Measurements from ENCODE around the gene NIPAL3.
A peak's percentile ranks its signal among the peaks of the same experiment; 100 is the strongest.
"Not testable (repeated sequence)": the region's sequence is repeated elsewhere in the genome, so short reads cannot be mapped to it uniquely, and the experiment has no call there.

The NIPAL3 gene

GRCh38 chr1:24492935-24493334, 77.3 kb downstream of the NIPAL3 start:
- DNase-seq: not testable (repeated sequence)

- no peak for DNase-seq
Measured at GRCh38 chr1:24493785-24494184, 78.2 kb downstream of the NIPAL3 start.

- no peak for DNase-seq
Measured at GRCh38 chr1:24498589-24498988, 83.0 kb downstream of the NIPAL3 start.

- DNase-seq: no peak
Measured at GRCh38 chr1:24500448-24501048, 84.9 kb downstream of the NIPAL3 start.

GRCh38 chr1:24501371-24502064, 85.9 kb downstream of the NIPAL3 start:
- peak in 1 of 2 experiments; percentile 55 for DNase-seq

GRCh38 chr1:24502065-24502708, 86.6 kb downstream of the NIPAL3 start:
- DNase-seq: peak; percentile 82 to 85

GRCh38 chr1:24502709-24503058, 87.1 kb downstream of the NIPAL3 start, which contains the start of gene RCAN3:
TSS of gene RCAN3 (plus strand) at chr1:24502836. CDS start at chr1:24514373, 11,537 bp downstream.
- DNase-seq: peak; percentile 88 to 93

GRCh38 chr1:24503059-24503751, 87.6 kb downstream of the NIPAL3 start:
- DNase-seq: peak; percentile 63 to 66

- DNase-seq: peak in 1 of 2 experiments; percentile 58
Measured at GRCh38 chr1:24503870-24504523, 88.4 kb downstream of the NIPAL3 start.

- no peak for DNase-seq
Measured at GRCh38 chr1:24504560-24504959, 89.0 kb downstream of the NIPAL3 start.

GRCh38 chr1:24505816-24506215, 90.2 kb downstream of the NIPAL3 start:
- no peak for DNase-seq

GRCh38 chr1:24506691-24507381, 91.2 kb downstream of the NIPAL3 start:
- no peak for DNase-seq

GRCh38 chr1:24507405-24507804, 91.8 kb downstream of the NIPAL3 start:
- DNase-seq: peak in 1 of 2 experiments; percentile 33

GRCh38 chr1:24508911-24509310, 93.3 kb downstream of the NIPAL3 start:
- no peak for DNase-seq

- no peak for DNase-seq
Measured at GRCh38 chr1:24513706-24514105, 98.1 kb downstream of the NIPAL3 start.

- DNase-seq: no peak
Measured at GRCh38 chr1:24514946-24515345, 99.3 kb downstream of the NIPAL3 start.

- not testable (repeated sequence) for DNase-seq
Measured at GRCh38 chr1:24515671-24516209, 100.1 kb downstream of the NIPAL3 start.

GRCh38 chr1:24516506-24516905, 100.9 kb downstream of the NIPAL3 start:
- no peak for DNase-seq

GRCh38 chr1:24517898-24518297, 102.3 kb downstream of the NIPAL3 start:
- no peak for DNase-seq

- not testable (repeated sequence) for DNase-seq
Measured at GRCh38 chr1:24520282-24520681, 104.7 kb downstream of the NIPAL3 start.

Measured in activated T-cell treated with anti-CD3 and anti-CD28 coated beads, Interleukin-2, amount 50 U/mL, for 48 hours (primary cell).